WTC11 (cell line): Measurements from ENCODE around the gene BMP5. TPM values are rescaled to one million over a fixed set of nuclear protein-coding genes. Genes with fewer than 3 reads are reported as not detected.

Source experiments
- ATAC-seq: fragments of 200-7000 bp; cut with Tn5 transposase; 2 replicates; pipeline ENCODE4 v1.10.0; 2021; ENCODE audit warnings: mild to moderate bottlenecking, moderate library complexity
- CTCF ChIA-PET: fragments of 300-600 bp; sonication (Branson Sonifier 250); formaldehyde crosslinking; loops from one replicate; lab custom pipeline; 2021; ENCODE audit warnings: antibody characterized with exemption; lab: Charles Lee
- POLR2A ChIA-PET: fragments of 350-600 bp; sonication (Branson Sonifier 250); formaldehyde crosslinking; loops from one replicate; lab custom pipeline; 2021; ENCODE audit warnings: antibody characterized with exemption; lab: Charles Lee
- DNase-seq: peaks from one replicate; pipeline ENCODE4 v3.0.0; 2021; ENCODE audit warnings: low spot score
- H3K27ac Mint-ChIP-seq: 2 replicates; pipeline ENCODE4 v1.8.0; 2021; ENCODE audit warnings: mixed read lengths
- H3K27me3 Mint-ChIP-seq: 2 replicates; pipeline ENCODE4 v1.8.0; 2021; ENCODE audit warnings: low read depth, mild to moderate bottlenecking, moderate library complexity, mixed read lengths
- H3K36me3 Mint-ChIP-seq: 2 replicates; pipeline ENCODE4 v1.8.0; 2021; ENCODE audit warnings: mixed read lengths
- H3K4me1 Mint-ChIP-seq: 2 replicates; pipeline ENCODE4 v1.8.0; 2022; ENCODE audit warnings: mixed read lengths
- H3K4me3 Mint-ChIP-seq: 2 replicates; pipeline ENCODE4 v1.8.0; 2021; ENCODE audit warnings: mild to moderate bottlenecking, moderate library complexity, mixed read lengths
- H3K9me3 Mint-ChIP-seq: 2 replicates; pipeline ENCODE4 v1.8.0; 2021; ENCODE audit warnings: mixed read lengths
- CREB1 ChIP-seq: sonication (generic); formaldehyde crosslinking; IDR thresholded peaks from 2 replicates; pipeline ENCODE4 v1.8.0; 2023; ENCODE audit warnings: mild to moderate bottlenecking, missing genetic modification reagents
- EMX1 ChIP-seq: fragments of 250-450 bp; sonication (Bioruptor Pico); IDR thresholded peaks from 2 replicates; pipeline ENCODE4 v1.8.0; 2021; ENCODE audit warnings: mild to moderate bottlenecking
- GTF2I ChIP-seq: fragments of 250-450 bp; sonication (Bioruptor Pico); conservative IDR thresholded peaks from 2 replicates; pipeline ENCODE4 v1.4.0; 2021; ENCODE audit warnings: mild to moderate bottlenecking
- KAT7 ChIP-seq: sonication (generic); formaldehyde crosslinking; IDR thresholded peaks from 2 replicates; pipeline ENCODE4 v1.8.1; 2023; ENCODE audit warnings: missing genetic modification reagents, mild to moderate bottlenecking, borderline replicate concordance
- ZNF138 ChIP-seq: sonication (generic); formaldehyde crosslinking; conservative IDR thresholded peaks from 2 replicates; pipeline ENCODE4 v1.8.1; 2022; ENCODE audit warnings: mild to moderate bottlenecking, moderate library complexity, missing genetic modification reagents
- ZNF219 ChIP-seq: sonication (generic); formaldehyde crosslinking; IDR thresholded peaks from 2 replicates; pipeline ENCODE4 v1.8.0; 2023; ENCODE audit warnings: missing genetic modification reagents, mild to moderate bottlenecking, borderline replicate concordance
- ZNF396 ChIP-seq: fragments of 250-450 bp; sonication (Bioruptor Pico); IDR thresholded peaks from 2 replicates; pipeline ENCODE4 v1.8.0; 2021; ENCODE audit warnings: mild to moderate bottlenecking, moderate library complexity, borderline replicate concordance
- total RNA-seq: library from RNA; stranded (reverse); gene quantifications from 3 replicates; pipeline ENCODE4 v1.2.3, GENCODE V29; 2021
- TF ChIP-seq, protein P1 (sequence below): sonication (generic); formaldehyde crosslinking; IDR thresholded peaks from 2 replicates; pipeline ENCODE4 v1.8.1; 2023; ENCODE audit warnings: mild to moderate bottlenecking, missing genetic modification reagents, moderate library complexity
- TF ChIP-seq, protein P2 (sequence below): sonication (generic); formaldehyde crosslinking; conservative IDR thresholded peaks from 2 replicates; pipeline ENCODE4 v1.8.1; 2022; ENCODE audit warnings: mild to moderate bottlenecking, missing genetic modification reagents
- TF ChIP-seq, protein P3 (sequence below): fragments of 250-450 bp; sonication (Bioruptor Pico); conservative IDR thresholded peaks from 2 replicates; pipeline ENCODE4 v1.9.0; 2021; ENCODE audit warnings: mild to moderate bottlenecking
- TF ChIP-seq, protein P4 (sequence below): fragments of 250-450 bp; sonication (Bioruptor Pico); IDR thresholded peaks from 2 replicates; pipeline ENCODE4 v2.1.2; 2022; ENCODE audit warnings: mild to moderate bottlenecking, moderate library complexity
- TF ChIP-seq, protein P5 (sequence below): sonication (generic); formaldehyde crosslinking; IDR thresholded peaks from 2 replicates; pipeline ENCODE4 v1.8.0; 2022; ENCODE audit warnings: mild to moderate bottlenecking, missing genetic modification reagents
- TF ChIP-seq, protein P6 (sequence below): fragments of 250-450 bp; sonication (Bioruptor Pico); IDR thresholded peaks from 2 replicates; pipeline ENCODE4 v1.8.0; 2021; ENCODE audit warnings: mild to moderate bottlenecking
- TF ChIP-seq, protein P7 (sequence below): fragments of 250-450 bp; sonication (Bioruptor Pico); IDR thresholded peaks from 2 replicates; pipeline ENCODE4 v1.9.0; 2021; ENCODE audit warnings: mild to moderate bottlenecking
- TF ChIP-seq, protein P8 (sequence below): sonication (generic); formaldehyde crosslinking; IDR thresholded peaks from 2 replicates; pipeline ENCODE4 v1.8.1; 2023; ENCODE audit warnings: mild to moderate bottlenecking, missing genetic modification reagents

The BMP5 gene
- total RNA-seq, 1 experiment from 2014 or later: not detected

DNA sequence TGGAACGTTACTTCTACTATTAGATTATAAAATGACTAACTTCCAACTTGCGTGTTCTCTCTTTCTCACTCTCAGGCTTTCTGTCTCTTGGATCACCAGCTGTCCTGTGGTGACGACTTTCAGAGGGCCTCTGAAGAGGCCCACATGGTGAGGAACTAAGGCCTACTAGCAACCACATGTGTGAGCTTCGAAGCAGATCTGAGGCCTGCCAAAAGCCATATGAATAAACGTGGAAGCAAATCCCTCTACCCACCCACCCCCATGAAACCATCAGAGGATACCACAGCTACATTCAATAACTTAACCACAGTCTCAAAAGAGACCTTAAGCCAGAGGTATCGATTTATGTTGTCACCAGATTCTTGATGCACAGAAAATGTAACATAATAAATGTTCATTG, 13.5 kb upstream of the BMP5 start:
- TF ChIP-seq, protein P1, sequence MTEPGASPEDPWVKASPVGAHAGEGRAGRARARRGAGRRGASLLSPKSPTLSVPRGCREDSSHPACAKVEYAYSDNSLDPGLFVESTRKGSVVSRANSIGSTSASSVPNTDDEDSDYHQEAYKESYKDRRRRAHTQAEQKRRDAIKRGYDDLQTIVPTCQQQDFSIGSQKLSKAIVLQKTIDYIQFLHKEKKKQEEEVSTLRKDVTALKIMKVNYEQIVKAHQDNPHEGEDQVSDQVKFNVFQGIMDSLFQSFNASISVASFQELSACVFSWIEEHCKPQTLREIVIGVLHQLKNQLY: no peak
- TF ChIP-seq, protein P2, sequence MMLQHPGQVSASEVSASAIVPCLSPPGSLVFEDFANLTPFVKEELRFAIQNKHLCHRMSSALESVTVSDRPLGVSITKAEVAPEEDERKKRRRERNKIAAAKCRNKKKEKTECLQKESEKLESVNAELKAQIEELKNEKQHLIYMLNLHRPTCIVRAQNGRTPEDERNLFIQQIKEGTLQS: no peak
- no peak for TF ChIP-seq GTF2I (CRISPR knock-in tag)
- TF ChIP-seq EMX1 (CRISPR knock-in tag): no peak
- TF ChIP-seq, protein P3, sequence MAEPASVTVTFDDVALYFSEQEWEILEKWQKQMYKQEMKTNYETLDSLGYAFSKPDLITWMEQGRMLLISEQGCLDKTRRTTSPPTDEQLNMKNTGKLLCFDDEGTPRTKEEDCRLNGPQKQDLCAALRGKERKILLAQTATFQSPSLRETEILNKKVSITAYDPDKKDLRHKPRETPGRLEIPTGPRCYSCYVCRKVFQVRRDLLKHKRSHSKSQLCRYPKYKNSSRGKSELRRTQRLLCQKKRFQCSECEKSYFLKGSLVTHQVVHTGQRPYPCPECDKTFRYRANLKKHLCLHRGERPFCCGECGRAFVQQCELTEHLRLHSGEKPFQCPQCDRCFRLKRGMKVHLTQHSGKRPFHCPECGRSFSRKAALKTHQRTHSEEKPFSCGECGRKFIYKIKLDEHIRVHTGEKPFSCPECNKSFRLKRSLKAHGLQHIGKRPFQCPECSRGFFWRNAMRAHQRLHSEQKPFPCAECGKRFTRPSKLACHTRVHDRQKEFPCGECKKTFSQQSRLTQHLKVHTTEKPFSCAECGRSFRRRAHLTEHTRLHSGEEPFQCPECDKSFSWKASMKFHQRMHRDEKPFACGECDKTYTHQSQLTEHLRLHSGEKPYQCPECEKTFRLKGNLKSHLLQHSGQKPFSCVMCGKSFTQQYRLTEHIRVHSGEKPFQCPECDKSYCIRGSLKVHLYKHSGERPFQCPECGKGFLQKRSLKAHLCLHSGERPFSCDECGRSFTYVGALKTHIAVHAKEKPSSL: no peak
- TF ChIP-seq ZNF396 (CRISPR knock-in tag): no peak
- TF ChIP-seq, protein P4, sequence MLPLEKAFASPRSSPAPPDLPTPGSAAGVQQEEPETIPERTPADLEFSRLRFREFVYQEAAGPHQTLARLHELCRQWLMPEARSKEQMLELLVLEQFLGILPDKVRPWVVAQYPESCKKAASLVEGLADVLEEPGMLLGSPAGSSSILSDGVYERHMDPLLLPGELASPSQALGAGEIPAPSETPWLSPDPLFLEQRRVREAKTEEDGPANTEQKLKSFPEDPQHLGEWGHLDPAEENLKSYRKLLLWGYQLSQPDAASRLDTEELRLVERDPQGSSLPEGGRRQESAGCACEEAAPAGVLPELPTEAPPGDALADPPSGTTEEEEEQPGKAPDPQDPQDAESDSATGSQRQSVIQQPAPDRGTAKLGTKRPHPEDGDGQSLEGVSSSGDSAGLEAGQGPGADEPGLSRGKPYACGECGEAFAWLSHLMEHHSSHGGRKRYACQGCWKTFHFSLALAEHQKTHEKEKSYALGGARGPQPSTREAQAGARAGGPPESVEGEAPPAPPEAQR (CRISPR knock-in tag): no peak
- TF ChIP-seq ZNF219 (CRISPR knock-in tag): no peak
- TF ChIP-seq, protein P5, sequence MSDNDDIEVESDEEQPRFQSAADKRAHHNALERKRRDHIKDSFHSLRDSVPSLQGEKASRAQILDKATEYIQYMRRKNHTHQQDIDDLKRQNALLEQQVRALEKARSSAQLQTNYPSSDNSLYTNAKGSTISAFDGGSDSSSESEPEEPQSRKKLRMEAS (CRISPR knock-in tag): no peak
- TF ChIP-seq, protein P6, sequence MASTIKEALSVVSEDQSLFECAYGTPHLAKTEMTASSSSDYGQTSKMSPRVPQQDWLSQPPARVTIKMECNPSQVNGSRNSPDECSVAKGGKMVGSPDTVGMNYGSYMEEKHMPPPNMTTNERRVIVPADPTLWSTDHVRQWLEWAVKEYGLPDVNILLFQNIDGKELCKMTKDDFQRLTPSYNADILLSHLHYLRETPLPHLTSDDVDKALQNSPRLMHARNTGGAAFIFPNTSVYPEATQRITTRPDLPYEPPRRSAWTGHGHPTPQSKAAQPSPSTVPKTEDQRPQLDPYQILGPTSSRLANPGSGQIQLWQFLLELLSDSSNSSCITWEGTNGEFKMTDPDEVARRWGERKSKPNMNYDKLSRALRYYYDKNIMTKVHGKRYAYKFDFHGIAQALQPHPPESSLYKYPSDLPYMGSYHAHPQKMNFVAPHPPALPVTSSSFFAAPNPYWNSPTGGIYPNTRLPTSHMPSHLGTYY: no peak
- no peak for TF ChIP-seq KAT7 (CRISPR knock-in tag)
- TF ChIP-seq CREB1 (CRISPR knock-in tag): no peak
- no peak for TF ChIP-seq ZNF138 (CRISPR knock-in tag)
- TF ChIP-seq, protein P7, sequence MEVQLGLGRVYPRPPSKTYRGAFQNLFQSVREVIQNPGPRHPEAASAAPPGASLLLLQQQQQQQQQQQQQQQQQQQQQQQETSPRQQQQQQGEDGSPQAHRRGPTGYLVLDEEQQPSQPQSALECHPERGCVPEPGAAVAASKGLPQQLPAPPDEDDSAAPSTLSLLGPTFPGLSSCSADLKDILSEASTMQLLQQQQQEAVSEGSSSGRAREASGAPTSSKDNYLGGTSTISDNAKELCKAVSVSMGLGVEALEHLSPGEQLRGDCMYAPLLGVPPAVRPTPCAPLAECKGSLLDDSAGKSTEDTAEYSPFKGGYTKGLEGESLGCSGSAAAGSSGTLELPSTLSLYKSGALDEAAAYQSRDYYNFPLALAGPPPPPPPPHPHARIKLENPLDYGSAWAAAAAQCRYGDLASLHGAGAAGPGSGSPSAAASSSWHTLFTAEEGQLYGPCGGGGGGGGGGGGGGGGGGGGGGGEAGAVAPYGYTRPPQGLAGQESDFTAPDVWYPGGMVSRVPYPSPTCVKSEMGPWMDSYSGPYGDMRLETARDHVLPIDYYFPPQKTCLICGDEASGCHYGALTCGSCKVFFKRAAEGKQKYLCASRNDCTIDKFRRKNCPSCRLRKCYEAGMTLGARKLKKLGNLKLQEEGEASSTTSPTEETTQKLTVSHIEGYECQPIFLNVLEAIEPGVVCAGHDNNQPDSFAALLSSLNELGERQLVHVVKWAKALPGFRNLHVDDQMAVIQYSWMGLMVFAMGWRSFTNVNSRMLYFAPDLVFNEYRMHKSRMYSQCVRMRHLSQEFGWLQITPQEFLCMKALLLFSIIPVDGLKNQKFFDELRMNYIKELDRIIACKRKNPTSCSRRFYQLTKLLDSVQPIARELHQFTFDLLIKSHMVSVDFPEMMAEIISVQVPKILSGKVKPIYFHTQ (CRISPR knock-in tag): no peak
- TF ChIP-seq, protein P8, sequence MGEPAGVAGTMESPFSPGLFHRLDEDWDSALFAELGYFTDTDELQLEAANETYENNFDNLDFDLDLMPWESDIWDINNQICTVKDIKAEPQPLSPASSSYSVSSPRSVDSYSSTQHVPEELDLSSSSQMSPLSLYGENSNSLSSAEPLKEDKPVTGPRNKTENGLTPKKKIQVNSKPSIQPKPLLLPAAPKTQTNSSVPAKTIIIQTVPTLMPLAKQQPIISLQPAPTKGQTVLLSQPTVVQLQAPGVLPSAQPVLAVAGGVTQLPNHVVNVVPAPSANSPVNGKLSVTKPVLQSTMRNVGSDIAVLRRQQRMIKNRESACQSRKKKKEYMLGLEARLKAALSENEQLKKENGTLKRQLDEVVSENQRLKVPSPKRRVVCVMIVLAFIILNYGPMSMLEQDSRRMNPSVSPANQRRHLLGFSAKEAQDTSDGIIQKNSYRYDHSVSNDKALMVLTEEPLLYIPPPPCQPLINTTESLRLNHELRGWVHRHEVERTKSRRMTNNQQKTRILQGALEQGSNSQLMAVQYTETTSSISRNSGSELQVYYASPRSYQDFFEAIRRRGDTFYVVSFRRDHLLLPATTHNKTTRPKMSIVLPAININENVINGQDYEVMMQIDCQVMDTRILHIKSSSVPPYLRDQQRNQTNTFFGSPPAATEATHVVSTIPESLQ (CRISPR knock-in tag): no peak
- Mint-ChIP-seq H3K27ac (no peak overlapping the region), H3K36me3 (no peaks in the 10 kb centered on the region), H3K9me3 (no peaks in the 10 kb centered on the region), H3K4me3 (no peak overlapping the region), H3K4me1 (no peaks in the 10 kb centered on the region), H3K27me3 (no peaks in the 10 kb centered on the region)
- ChIA-PET POLR2A (no interaction called here), CTCF (no interaction called here)
- DNase-seq (no peak), ATAC-seq (no peak)
